Caco-2 (cell line): ENCODE data around the gene MICA. TPM values are rescaled to one million over a fixed set of nuclear protein-coding genes. Genes with fewer than 3 reads are reported as not detected.
A peak's percentile ranks its signal among the peaks of the same experiment; 100 is the strongest.
"Not testable (repeated sequence)": the region's sequence is repeated elsewhere in the genome, so short reads cannot be mapped to it uniquely, and the experiment has no call there.

Experiments
- BruUV-seq: library from RNA; stranded (reverse); fragments of 400-500 nt; replicated peaks from 2 replicates; lab custom pipeline; 2021; lab: Mats Ljungman, UMichigan
- CTCF ChIA-PET: fragments of 300-600 bp; sonication (Branson Sonifier 250); formaldehyde crosslinking; loops from one replicate; lab custom pipeline; 2022; ENCODE audit warnings: antibody characterized with exemption; lab: Charles Lee
- POLR2A ChIA-PET: fragments of 300-600 bp; sonication (Branson Sonifier 250); formaldehyde crosslinking; loops from one replicate; lab custom pipeline; 2022; ENCODE audit warnings: antibody characterized with exemption; lab: Charles Lee
- DNase-seq, 2 experiments: peaks; one replicate each; pipeline versions ENCODE4 v3.0.0 to v3.0.0-alpha.2; 2020 to 2022
- H3K27me3 ChIP-seq: replicated peaks from 2 replicates; pipeline ENCODE4 v1.6.0; 2011; ENCODE audit warnings: low read length; ENCODE audit not compliant: control insufficient read depth, insufficient read depth
- H3K36me3 ChIP-seq: 2 replicates; pipeline ENCODE4 v1.5.1; 2011; ENCODE audit warnings: low read length; ENCODE audit not compliant: control insufficient read depth, insufficient read depth
- H3K4me1 ChIP-seq: fragments of 250-450 bp; sonication (Bioruptor Pico); 2 replicates; pipeline ENCODE4 v1.5.1; 2020; ENCODE audit warnings: mild to moderate bottlenecking
- H3K4me3 ChIP-seq: 2 replicates; pipeline ENCODE4 v1.5.1; 2011; ENCODE audit warnings: low read depth, mild to moderate bottlenecking, control low read depth, low read length
- H3K9me3 ChIP-seq: fragments of 250-450 bp; sonication (Bioruptor Pico); 2 replicates; pipeline ENCODE4 v1.5.1; 2020; ENCODE audit warnings: mild to moderate bottlenecking, moderate library complexity
- H3K27ac Mint-ChIP-seq: one replicate; pipeline ENCODE4 v1.8.0; 2022; ENCODE audit warnings: mixed read lengths; ENCODE audit not compliant: unreplicated experiment
- H3K27me3 Mint-ChIP-seq: one replicate; pipeline ENCODE4 v1.8.0; 2022; ENCODE audit warnings: mixed read lengths; ENCODE audit not compliant: insufficient read depth, unreplicated experiment
- H3K36me3 Mint-ChIP-seq: one replicate; pipeline ENCODE4 v1.8.0; 2022; ENCODE audit warnings: mild to moderate bottlenecking, mixed read lengths; ENCODE audit not compliant: insufficient read depth, unreplicated experiment
- H3K4me1 Mint-ChIP-seq: one replicate; pipeline ENCODE4 v1.8.0; 2022; ENCODE audit warnings: low read depth, mixed read lengths; ENCODE audit not compliant: unreplicated experiment
- H3K4me3 Mint-ChIP-seq: one replicate; pipeline ENCODE4 v1.8.0; 2022; ENCODE audit warnings: mild to moderate bottlenecking, moderate library complexity, mixed read lengths; ENCODE audit not compliant: unreplicated experiment
- H3K9me3 Mint-ChIP-seq: one replicate; pipeline ENCODE4 v1.8.0; 2022; ENCODE audit warnings: mixed read lengths; ENCODE audit not compliant: unreplicated experiment
- intact Hi-C: fragments of 100-400 bp; cut with micrococcal nuclease; formaldehyde crosslinking; loops from one replicate; pipeline ENCODE4 v1.10.0; 2022; ENCODE audit not compliant: unreplicated experiment
- total RNA-seq: library from RNA; stranded (reverse); gene quantifications from 2 replicates; pipeline ENCODE4 v1.2.3, GENCODE V29; 2022
- TF ChIP-seq, protein P1 (sequence below), 2 experiments: fragments of 200-600 bp in 1 of 2; IDR thresholded peaks; 1 replicate in 1 of 2; 2 replicates in 1 of 2; pipeline versions ENCODE4 v1.5.1 to v1.8.0; 2011 to 2022; ENCODE audit warnings: antibody characterized with exemption in 1 of 2, control low read depth in 1 of 2, inconsistent platforms in 1 of 2, low read depth in 1 of 2, low read length in 1 of 2, mild to moderate bottlenecking in 1 of 2, moderate library complexity in 1 of 2; ENCODE audit not compliant: insufficient read depth in 1 of 2, severe bottlenecking in 1 of 2, unreplicated experiment in 1 of 2

MICA gene
- total RNA-seq, 1 experiment from 2014 or later: 12.6 TPM

DNA sequence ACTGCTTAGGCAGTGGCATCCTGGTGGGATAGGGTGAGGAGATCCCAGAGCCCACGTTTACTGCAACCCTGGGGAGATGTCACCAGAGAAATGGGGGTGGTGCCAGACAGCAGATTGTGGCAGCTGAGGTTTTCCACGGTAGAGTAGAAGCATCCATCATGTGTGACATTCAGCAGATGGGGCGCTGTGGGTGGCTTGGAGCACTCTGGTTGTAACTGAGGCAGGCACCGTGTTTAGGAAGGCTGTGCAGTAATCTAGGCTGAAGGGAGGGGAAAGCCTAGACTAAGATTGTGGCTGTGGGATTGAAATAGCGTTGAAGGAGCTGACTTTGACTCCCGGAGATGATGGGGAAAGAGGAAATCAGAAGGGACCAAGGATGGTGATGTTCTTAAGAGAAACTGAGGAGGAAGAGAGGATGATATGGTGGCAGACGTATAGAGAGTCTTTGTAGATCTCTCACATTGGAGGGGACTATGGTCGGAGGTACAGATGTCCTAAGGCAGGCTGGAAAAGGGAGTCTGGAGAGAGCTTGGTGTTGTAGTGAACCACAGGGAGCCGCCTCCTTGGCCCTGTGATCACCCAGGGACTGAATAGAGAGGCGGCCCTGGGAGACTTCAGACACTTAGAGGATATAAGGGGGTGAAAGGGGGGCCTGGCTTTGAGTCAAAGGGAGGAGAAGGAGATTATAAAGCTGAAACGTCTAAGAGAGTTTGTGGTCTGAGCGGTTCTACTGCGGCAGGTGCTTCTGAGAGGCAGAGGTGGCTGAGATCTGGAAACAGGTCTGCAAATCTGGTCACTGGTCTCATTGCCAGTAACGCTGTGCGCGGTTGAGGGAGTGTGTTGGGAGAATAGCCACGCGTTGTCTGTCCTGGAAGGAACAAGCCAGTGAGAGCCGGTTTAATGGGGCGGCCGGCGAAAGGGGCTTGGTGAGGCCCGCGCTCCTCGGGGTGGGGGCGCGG lies 792 bp upstream of the MICA start:
- TF ChIP-seq, protein P1, sequence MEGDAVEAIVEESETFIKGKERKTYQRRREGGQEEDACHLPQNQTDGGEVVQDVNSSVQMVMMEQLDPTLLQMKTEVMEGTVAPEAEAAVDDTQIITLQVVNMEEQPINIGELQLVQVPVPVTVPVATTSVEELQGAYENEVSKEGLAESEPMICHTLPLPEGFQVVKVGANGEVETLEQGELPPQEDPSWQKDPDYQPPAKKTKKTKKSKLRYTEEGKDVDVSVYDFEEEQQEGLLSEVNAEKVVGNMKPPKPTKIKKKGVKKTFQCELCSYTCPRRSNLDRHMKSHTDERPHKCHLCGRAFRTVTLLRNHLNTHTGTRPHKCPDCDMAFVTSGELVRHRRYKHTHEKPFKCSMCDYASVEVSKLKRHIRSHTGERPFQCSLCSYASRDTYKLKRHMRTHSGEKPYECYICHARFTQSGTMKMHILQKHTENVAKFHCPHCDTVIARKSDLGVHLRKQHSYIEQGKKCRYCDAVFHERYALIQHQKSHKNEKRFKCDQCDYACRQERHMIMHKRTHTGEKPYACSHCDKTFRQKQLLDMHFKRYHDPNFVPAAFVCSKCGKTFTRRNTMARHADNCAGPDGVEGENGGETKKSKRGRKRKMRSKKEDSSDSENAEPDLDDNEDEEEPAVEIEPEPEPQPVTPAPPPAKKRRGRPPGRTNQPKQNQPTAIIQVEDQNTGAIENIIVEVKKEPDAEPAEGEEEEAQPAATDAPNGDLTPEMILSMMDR (IDR thresholded peaks at IDR 0.05; ENCODE audit: insufficient read depth in 1 of 2, low read depth in 1 of 2, low read length in 1 of 2, severe bottlenecking in 1 of 2, unreplicated experiment in 1 of 2): no peak
- Histone ChIP-seq H3K27me3 (no peaks in the 10 kb centered on the region), H3K36me3 (no peaks in the 10 kb centered on the region), H3K4me3 (peak overlapping the region; percentile 56), H3K4me1 (peaks cover 6% of the 10 kb centered on the region), H3K9me3 (peaks cover 4% of the 10 kb centered on the region; the same call in 1 of the 2 replicates)
- ChIA-PET POLR2A (interaction anchor here (1.8 kb wide), 1 partner anchor 244 kb away, joined by 5 read pairs; the partner anchor contains the start of genes CCHCR1 and TCF19), CTCF (interaction anchor here (0.6 to 1.5 kb wide), 5 partner anchors 40 to 96 kb away, joined by 3 to 5 read pairs (median 4); no protein-coding TSS in a partner anchor)
- intact Hi-C loops: loop anchor here (10.0 kb wide), 1 partner anchor 92 kb away; the partner anchor contains the start of gene MICB
- Mint-ChIP-seq H3K9me3 (peaks cover 9% of the 10 kb centered on the region), H3K27me3 (no peaks in the 10 kb centered on the region), H3K36me3 (peaks cover 11% of the 10 kb centered on the region), H3K4me3 (peak overlapping the region; percentile 89), H3K4me1 (peaks cover 36% of the 10 kb centered on the region), H3K27ac (peak overlapping the region; percentile 33)
- peak in 1 of 2 experiments; percentile 10 for DNase-seq
- BruUV-seq: TSS peak; percentile 65

DNA sequence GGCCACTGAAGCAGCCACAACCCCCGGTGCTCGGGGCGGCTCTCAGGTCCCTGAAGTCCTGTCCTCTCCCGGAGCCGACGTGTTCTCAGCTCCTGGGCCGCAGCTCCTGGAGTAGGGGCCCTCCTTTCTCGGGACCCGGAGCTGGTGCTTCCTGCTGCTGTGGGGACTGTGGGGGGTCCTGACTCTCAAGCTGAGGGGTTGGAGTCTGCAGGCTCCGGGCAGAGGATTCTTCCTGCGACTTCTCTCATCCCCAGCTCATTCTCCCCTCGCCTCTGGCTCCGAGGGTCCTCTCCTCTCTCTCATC lies 618 bp downstream of the MICA start:
- ChIA-PET CTCF (interaction anchor here (0.6 to 1.5 kb wide), 2 partner anchors 38 to 212 kb away, joined by 3 to 4 read pairs; no protein-coding TSS in a partner anchor), POLR2A (interaction anchor here (1.8 kb wide), 1 partner anchor 246 kb away, joined by 5 read pairs; the partner anchor contains the start of genes CCHCR1 and TCF19)
- not testable (repeated sequence) for DNase-seq, H3K9me3 Mint-ChIP-seq, H3K27me3 ChIP-seq, H3K27me3 Mint-ChIP-seq, H3K4me1 ChIP-seq, BruUV-seq, H3K36me3 ChIP-seq, H3K9me3 ChIP-seq
- peaks cover 11% of the 10 kb centered on the region for H3K36me3 Mint-ChIP-seq
- peak overlapping the region; percentile 89 for H3K4me3 Mint-ChIP-seq
- peak overlapping the region; percentile 33 for H3K27ac Mint-ChIP-seq
- peak overlapping the region; percentile 56 for H3K4me3 ChIP-seq
- intact Hi-C loops: loop anchor here (10.0 kb wide), 1 partner anchor 91 kb away; the partner anchor contains the start of gene MICB
- peaks cover 36% of the 10 kb centered on the region for H3K4me1 Mint-ChIP-seq

DNA sequence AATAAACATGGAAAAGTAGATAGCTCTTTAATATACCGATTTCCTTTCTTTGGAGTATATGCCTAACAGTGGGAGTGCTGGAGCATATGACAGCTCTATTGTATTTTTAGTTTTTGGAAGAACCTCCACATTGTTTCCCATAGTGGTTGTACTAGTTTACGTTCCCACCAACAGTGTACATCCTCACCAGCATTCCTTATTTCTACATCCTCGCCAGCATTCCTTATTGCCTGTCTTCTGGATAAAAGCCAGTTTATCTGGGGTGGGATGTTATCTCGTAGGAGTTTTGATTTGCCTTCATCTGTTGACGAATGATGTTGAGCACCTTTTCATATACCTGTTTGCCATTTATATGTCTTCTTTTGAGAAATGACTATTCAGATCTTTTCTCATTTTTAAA lies 2.6 kb downstream of the MICA start:
- intact Hi-C loops: loop anchor here (10.0 kb wide), 1 partner anchor 89 kb away; the partner anchor contains the start of gene MICB
- Histone ChIP-seq H3K36me3 (no peaks in the 10 kb centered on the region), H3K4me3 (no peak overlapping the region), H3K4me1 (peaks cover 6% of the 10 kb centered on the region; the same call in 1 of the 2 replicates), H3K27me3 (no peaks in the 10 kb centered on the region), H3K9me3 (peaks cover 3% of the 10 kb centered on the region; the same call in 1 of the 2 replicates)
- TSS peak; percentile 14 for BruUV-seq
- Mint-ChIP-seq H3K27ac (no peak overlapping the region), H3K4me3 (peak overlapping the region; percentile 25), H3K4me1 (peaks cover 28% of the 10 kb centered on the region), H3K27me3 (no peaks in the 10 kb centered on the region), H3K36me3 (peaks cover 11% of the 10 kb centered on the region), H3K9me3 (no peaks in the 10 kb centered on the region)
- TF ChIP-seq, protein P1 (IDR thresholded peaks at IDR 0.05; ENCODE audit: insufficient read depth in 1 of 2, low read depth in 1 of 2, low read length in 1 of 2, severe bottlenecking in 1 of 2, unreplicated experiment in 1 of 2): no peak
- POLR2A ChIA-PET: no interaction called here
- no peak for DNase-seq
- CTCF ChIA-PET: no interaction called here
